Activated T-cell treated with anti-CD3 and anti-CD28 coated beads for 24 hours (primary cell): ENCODE measurements around the gene SSU72.
"Not testable (repeated sequence)": the region's sequence is repeated elsewhere in the genome, so short reads cannot be mapped to it uniquely, and the experiment has no call there.

Experiments used
- DNase-seq: peaks from one replicate; pipeline ENCODE4 v3.0.0-alpha.2; 2020; ENCODE audit warnings: low read depth

The SSU72 gene

GRCh38 chr1:1558591-1558990, 16.1 kb downstream of the SSU72 start:
- no peak for DNase-seq

- not testable (repeated sequence) for DNase-seq
Measured at GRCh38 chr1:1557688-1558087, 17.0 kb downstream of the SSU72 start.

GRCh38 chr1:1556961-1557360, 17.7 kb downstream of the SSU72 start:
- DNase-seq: not testable (repeated sequence)

- DNase-seq: no peak
Measured at GRCh38 chr1:1556505-1556904, 18.2 kb downstream of the SSU72 start.

- no peak for DNase-seq
Measured at GRCh38 chr1:1554926-1555915, 19.4 kb downstream of the SSU72 start.

GRCh38 chr1:1554550-1554925, 20.1 kb downstream of the SSU72 start:
- no peak for DNase-seq

GRCh38 chr1:1553821-1554494, 20.7 kb downstream of the SSU72 start:
- DNase-seq: no peak

- no peak for DNase-seq
Measured at GRCh38 chr1:1552263-1552639, 22.4 kb downstream of the SSU72 start.

GRCh38 chr1:1551524-1552262, 23.0 kb downstream of the SSU72 start:
- no peak for DNase-seq

- no peak for DNase-seq
Measured at GRCh38 chr1:1550591-1551432, 23.9 kb downstream of the SSU72 start.

- DNase-seq: no peak
Measured at GRCh38 chr1:1550087-1550486, 24.6 kb downstream of the SSU72 start.

GRCh38 chr1:1548591-1548990, 26.1 kb downstream of the SSU72 start:
- DNase-seq: no peak

GRCh38 chr1:1547476-1547875, 27.2 kb downstream of the SSU72 start:
- no peak for DNase-seq

- no peak for DNase-seq
Measured at GRCh38 chr1:1547011-1547410, 27.7 kb downstream of the SSU72 start.

GRCh38 chr1:1545946-1546737, 28.5 kb downstream of the SSU72 start:
- no peak for DNase-seq

GRCh38 chr1:1544544-1544943, 30.1 kb downstream of the SSU72 start:
- DNase-seq: no peak

- DNase-seq: no peak
Measured at GRCh38 chr1:1543706-1544099, 31.0 kb downstream of the SSU72 start.

GRCh38 chr1:1542766-1543705, 31.6 kb downstream of the SSU72 start:
- DNase-seq: no peak

- DNase-seq: no peak
Measured at GRCh38 chr1:1541956-1542765, 32.5 kb downstream of the SSU72 start.
